GM23248 (cell line): ENCODE results near the gene SLC40A1.

Experiments used
- EZH2 ChIP-seq: fragments of 200-600 bp; sonication (generic); IDR thresholded peaks from 2 replicates; pipeline ENCODE4 v1.6.1; 2018; ENCODE audit warnings: antibody characterized with exemption, mild to moderate bottlenecking; ENCODE audit not compliant: insufficient read depth, poor library complexity, severe bottlenecking
- EZH2phosphoT487 ChIP-seq: fragments of 200-600 bp; sonication (generic); IDR thresholded peaks from 2 replicates; pipeline ENCODE4 v1.6.1; 2018; ENCODE audit warnings: antibody characterized with exemption, moderate library complexity, mild to moderate bottlenecking, low read depth; ENCODE audit not compliant: insufficient read depth

- TF ChIP-seq EZH2 (no peak), EZH2phosphoT487 (no peak)
Observed at GRCh38 chr2:189624648-189625355, 44.2 kb upstream of the SLC40A1 start.
